Non-pigmented ciliary epithelial cell (primary cell): ENCODE data around the gene TESK2.
"Not testable (repeated sequence)": the region's sequence is repeated elsewhere in the genome, so short reads cannot be mapped to it uniquely, and the experiment has no call there.

Experiments used
- DNase-seq: peaks from one replicate; pipeline ENCODE4 v3.0.0-alpha.2; 2010; ENCODE audit warnings: low read depth

TESK2 gene

GRCh38 chr1:45490626-45491486 is at the start of gene TESK2:
Gene TESK2 (minus strand): TSS chr1:45491163. CDS start chr1:45457785, 33,378 bp downstream.
- peak; percentile 98 for DNase-seq

GRCh38 chr1:45536886-45537285 is 45.9 kb upstream of the TESK2 start:
- DNase-seq = no peak

- no peak for DNase-seq
Measured at GRCh38 chr1:45535988-45536766, 45.2 kb upstream of the TESK2 start.

GRCh38 chr1:45531873-45532272 is 40.9 kb upstream of the TESK2 start:
- DNase-seq = no peak

GRCh38 chr1:45530632-45531135 is 39.7 kb upstream of the TESK2 start:
- DNase-seq = no peak

GRCh38 chr1:45526135-45526644 is 35.2 kb upstream of the TESK2 start:
- DNase-seq = no peak

- not testable (repeated sequence) for DNase-seq
Measured at GRCh38 chr1:45523975-45524374, 33.0 kb upstream of the TESK2 start.

- not testable (repeated sequence) for DNase-seq
Measured at GRCh38 chr1:45523516-45523915, 32.6 kb upstream of the TESK2 start.

GRCh38 chr1:45522324-45523104 is 31.6 kb upstream of the TESK2 start:
- no peak for DNase-seq

GRCh38 chr1:45521413-45522323 is 30.7 kb upstream of the TESK2 start, which contains the start of gene PRDX1:
Gene PRDX1 (minus strand): TSS chr1:45521884. CDS start chr1:45519043, 2,841 bp downstream.
- DNase-seq = peak; percentile 77

- not testable (repeated sequence) for DNase-seq
Measured at GRCh38 chr1:45519774-45520173, 28.8 kb upstream of the TESK2 start.

GRCh38 chr1:45518910-45519309 is 27.9 kb upstream of the TESK2 start:
- DNase-seq = no peak

- not testable (repeated sequence) for DNase-seq
Measured at GRCh38 chr1:45518366-45518765, 27.4 kb upstream of the TESK2 start.

- DNase-seq = no peak
Measured at GRCh38 chr1:45516465-45516864, 25.5 kb upstream of the TESK2 start.

- DNase-seq = no peak
Measured at GRCh38 chr1:45516036-45516435, 25.1 kb upstream of the TESK2 start.

- not testable (repeated sequence) for DNase-seq
Measured at GRCh38 chr1:45513532-45514260, 22.7 kb upstream of the TESK2 start.

- no peak for DNase-seq
Measured at GRCh38 chr1:45512641-45513054, 21.7 kb upstream of the TESK2 start.

GRCh38 chr1:45510972-45511527 is 20.1 kb upstream of the TESK2 start:
- no peak for DNase-seq
